CD14-positive monocyte (primary cell): Measurements from ENCODE around the gene ORAI1. TPM values are rescaled to one million over a fixed set of nuclear protein-coding genes. Genes with fewer than 3 reads are reported as not detected.
A peak's percentile ranks its signal among the peaks of the same experiment; 100 is the strongest.

Source experiments
- DNase-seq, 3 donors: peaks; one replicate each; pipeline ENCODE4 v3.0.0-alpha.2; 2011 to 2022
- H2AFZ ChIP-seq: 2 replicates; pipeline ENCODE4 v1.6.0; 2012; ENCODE audit warnings: mild to moderate bottlenecking, low read depth, low read length, inconsistent platforms; ENCODE audit not compliant: insufficient read depth, poor library complexity, severe bottlenecking
- H3K27ac ChIP-seq, 2 donors: 1 replicate in 1 of 2; 2 replicates in 1 of 2; pipeline ENCODE4 v1.5.1; 2012 to 2013; ENCODE audit warnings: low read length in 2 of 2, control low read depth in 1 of 2, inconsistent platforms in 1 of 2, low read depth in 1 of 2, mild to moderate bottlenecking in 1 of 2
- H3K27me3 ChIP-seq, 2 donors: one replicate each; pipeline versions ENCODE4 v1.6.0 to v1.6.1; 2011 to 2013; ENCODE audit warnings: low read length in 2 of 2; ENCODE audit not compliant: control insufficient read depth in 2 of 2, insufficient read depth in 2 of 2
- H3K36me3 ChIP-seq, 2 donors: replicated peaks in 1 of 2; 1 replicate in 1 of 2; 2 replicates in 1 of 2; pipeline versions ENCODE4 v1.5.1 to v1.6.1; 2012 to 2013; ENCODE audit warnings: low read length in 2 of 2, control low read depth in 1 of 2, inconsistent platforms in 1 of 2, mild to moderate bottlenecking in 1 of 2; ENCODE audit not compliant: insufficient read depth in 2 of 2, control insufficient read depth in 1 of 2
- H3K4me1 ChIP-seq, 2 donors: 1 replicate in 1 of 2; 2 replicates in 1 of 2; pipeline versions ENCODE4 v1.5.1 to v1.6.1; 2012 to 2013; ENCODE audit warnings: low read length in 2 of 2, control low read depth in 1 of 2, inconsistent platforms in 1 of 2, mild to moderate bottlenecking in 1 of 2, moderate library complexity in 1 of 2; ENCODE audit not compliant: insufficient read depth in 2 of 2, control insufficient read depth in 1 of 2
- H3K4me2 ChIP-seq: replicated peaks from 2 replicates; pipeline ENCODE3; 2012; ENCODE audit warnings: low read length, moderate library complexity, mild to moderate bottlenecking; ENCODE audit not compliant: poor library complexity, severe bottlenecking; ENCODE audit errors: extremely low read depth
- H3K4me3 ChIP-seq, 3 experiments: fragments of 200-600 bp in 1 of 3; sonication (generic) in 1 of 3; replicated peaks in 1 of 3; 1 replicate in 2 of 3; 2 replicates in 1 of 3; pipeline ENCODE4 v1.5.1; 2011 to 2013; ENCODE audit warnings: low read length in 3 of 3, mild to moderate bottlenecking in 3 of 3, control low read depth in 2 of 3, low read depth in 2 of 3, inconsistent platforms in 1 of 3, moderate library complexity in 1 of 3
- H3K79me2 ChIP-seq: 2 replicates; pipeline ENCODE4 v1.6.0; 2012; ENCODE audit warnings: mild to moderate bottlenecking, control low read depth, inconsistent platforms, low read length, moderate library complexity; ENCODE audit not compliant: insufficient read depth
- H3K9ac ChIP-seq: 2 replicates; pipeline ENCODE4 v1.6.0; 2017; ENCODE audit warnings: low read length, mild to moderate bottlenecking; ENCODE audit not compliant: insufficient read depth, poor library complexity, severe bottlenecking
- H3K9me3 ChIP-seq, 2 donors: replicated peaks in 1 of 2; 1 replicate in 1 of 2; 2 replicates in 1 of 2; pipeline versions ENCODE4 v1.5.1 to v1.6.1; 2012 to 2013; ENCODE audit warnings: low read length in 2 of 2, control low read depth in 1 of 2; ENCODE audit not compliant: control insufficient read depth in 1 of 2, insufficient read depth in 1 of 2
- H4K20me1 ChIP-seq: 2 replicates; pipeline ENCODE4 v1.6.0; 2012; ENCODE audit warnings: mild to moderate bottlenecking, low read length, control low read depth, moderate library complexity; ENCODE audit not compliant: insufficient read depth
- H3K27ac Mint-ChIP-seq, 7 donors: one replicate each; pipeline ENCODE4 v1.8.0; 2020; ENCODE audit warnings: mild to moderate bottlenecking in 7 of 7, mixed read lengths in 7 of 7, moderate library complexity in 6 of 7, inconsistent platforms in 2 of 7
- H3K27me3 Mint-ChIP-seq, 3 donors: one replicate each; pipeline ENCODE4 v1.8.0; 2021 to 2022; ENCODE audit warnings: low read depth in 3 of 3, mild to moderate bottlenecking in 3 of 3, mixed read lengths in 3 of 3, moderate library complexity in 3 of 3, inconsistent platforms in 1 of 3
- H3K36me3 Mint-ChIP-seq, 2 donors: one replicate each; pipeline ENCODE4 v1.8.0; 2020; ENCODE audit warnings: mixed read lengths in 2 of 2, inconsistent platforms in 1 of 2, mild to moderate bottlenecking in 1 of 2
- H3K4me1 Mint-ChIP-seq: one replicate; pipeline ENCODE4 v1.8.0; 2020; ENCODE audit warnings: mild to moderate bottlenecking, mixed read lengths
- H3K4me3 Mint-ChIP-seq, 2 donors: one replicate each; pipeline ENCODE4 v1.8.0; 2020; ENCODE audit warnings: mild to moderate bottlenecking in 2 of 2, mixed read lengths in 2 of 2, moderate library complexity in 1 of 2
- H3K9me3 Mint-ChIP-seq, 7 donors: one replicate each; pipeline ENCODE4 v1.8.0; 2020 to 2022; ENCODE audit warnings: mixed read lengths in 7 of 7, mild to moderate bottlenecking in 6 of 7, moderate library complexity in 6 of 7, inconsistent platforms in 2 of 7
- CTCF ChIP-seq: fragments of 200-600 bp; IDR thresholded peaks from one replicate; pipeline ENCODE4 v1.8.0; 2022; ENCODE audit warnings: antibody characterized with exemption, mild to moderate bottlenecking
- WGBS: methylation state at CpG from one replicate; pipeline ENCODE4 v1.1.5; 2013; ENCODE audit warnings: missing lambda C conversion rate; ENCODE audit not compliant: insufficient coverage; 5-methylcytosine and 5-hydroxymethylcytosine counted together
- intact Hi-C, 2 donors: fragments of 100-400 bp; cut with micrococcal nuclease; formaldehyde crosslinking; loops; one replicate each; pipeline versions ENCODE4 v1.15.0 to v1.15.1; 2023
- polyA plus RNA-seq, 3 donors: library from polyadenylated mRNA; depleted of rRNA in 1 of 3; unstranded in 2 of 3; stranded (reverse) in 1 of 3; fragments of 300-500 nt in 2 of 3; fragments of >200 nt in 1 of 3; fragmentation: Illumina TruSeq in 2 of 3; gene quantifications; 1 replicate in 2 of 3; 2 replicates in 1 of 3; pipeline ENCODE4 v1.2.3, GENCODE V29; 2012 to 2021

The ORAI1 gene
- polyA plus RNA-seq, 3 donors: 36.4 to 77.9 (median 54.6) TPM

GRCh38 chr12:121628536-121628935 lies 2.2 kb downstream of the ORAI1 start:
- Histone ChIP-seq H3K27me3 (no peaks in the 10 kb centered on the region), H2AFZ (no peak overlapping the region), H3K4me1 (peaks cover 53 to 67% of the 10 kb centered on the region in 2 donors), H3K9ac (no peak overlapping the region), H4K20me1 (peaks cover 56% of the 10 kb centered on the region), H3K4me2 (peak overlapping the region; percentile 93), H3K4me3 (peak overlapping the region; percentile 81 to 87 (median 86)), H3K36me3 (peaks cover 0 to 6% of the 10 kb centered on the region in 2 donors), H3K9me3 (no peaks in the 10 kb centered on the region), H3K79me2 (peaks cover 65% of the 10 kb centered on the region), H3K27ac (no peak overlapping the region)
- Mint-ChIP-seq H3K27me3 (peaks cover 0 to 3% (median 0%) of the 10 kb centered on the region in 3 donors), H3K36me3 (peaks cover 11 to 12% of the 10 kb centered on the region in 2 donors), H3K4me3 (peak overlapping the region; percentile 90 to 94), H3K27ac (peak overlapping the region; percentile 88 to 96 (median 90)), H3K9me3 (no peaks in the 10 kb centered on the region), H3K4me1 (peaks cover 67% of the 10 kb centered on the region)
- intact Hi-C loops: loop anchor here (5.0 kb wide), 6 partner anchors 34 to 164 kb away; partner anchors contain the start of genes KDM2B (in 1 of the 2) and RHOF (in 1 of the 2)
- WGBS: 35% methylated on average over 4 of the region's 5 CpGs
- no peak for TF ChIP-seq CTCF
- peak in 1 of 3 donors; percentile 20 for DNase-seq

GRCh38 chr12:121630791-121631355 lies 4.5 kb downstream of the ORAI1 start:
- no peak for DNase-seq
- Mint-ChIP-seq H3K27me3 (peaks cover 0 to 3% (median 0%) of the 10 kb centered on the region in 3 donors), H3K4me3 (no peak overlapping the region), H3K4me1 (peaks cover 66% of the 10 kb centered on the region), H3K36me3 (peaks cover 15 to 20% of the 10 kb centered on the region in 2 donors), H3K27ac (peak overlapping the region in 5 of 7 donors; percentile 11 to 96 (median 87)), H3K9me3 (no peaks in the 10 kb centered on the region)
- intact Hi-C loops: no loop called here
- H3K4me2 ChIP-seq: no peak overlapping the region
- H2AFZ ChIP-seq: no peak overlapping the region
- peaks cover 44 to 58% of the 10 kb centered on the region in 2 donors for H3K4me1 ChIP-seq
- no peak overlapping the region for H3K27ac ChIP-seq
- H3K9ac ChIP-seq: no peak overlapping the region
- H3K36me3 ChIP-seq: peaks cover 0 to 6% of the 10 kb centered on the region in 2 donors
- WGBS: 90% methylated on average over 3 of the region's 7 CpGs
- no peaks in the 10 kb centered on the region for H3K9me3 ChIP-seq
- peaks cover 78% of the 10 kb centered on the region for H3K79me2 ChIP-seq
- H4K20me1 ChIP-seq: peaks cover 68% of the 10 kb centered on the region
- H3K27me3 ChIP-seq: no peaks in the 10 kb centered on the region
- no peak for TF ChIP-seq CTCF
- no peak overlapping the region for H3K4me3 ChIP-seq
